ENCODE measurements around the gene KCTD17. TPM values are rescaled to one million over a fixed set of nuclear protein-coding genes. Genes with fewer than 3 reads are reported as not detected.

Gene KCTD17
- total RNA-seq, 1 experiment from 2014 or later: 29.4 TPM

DNA sequence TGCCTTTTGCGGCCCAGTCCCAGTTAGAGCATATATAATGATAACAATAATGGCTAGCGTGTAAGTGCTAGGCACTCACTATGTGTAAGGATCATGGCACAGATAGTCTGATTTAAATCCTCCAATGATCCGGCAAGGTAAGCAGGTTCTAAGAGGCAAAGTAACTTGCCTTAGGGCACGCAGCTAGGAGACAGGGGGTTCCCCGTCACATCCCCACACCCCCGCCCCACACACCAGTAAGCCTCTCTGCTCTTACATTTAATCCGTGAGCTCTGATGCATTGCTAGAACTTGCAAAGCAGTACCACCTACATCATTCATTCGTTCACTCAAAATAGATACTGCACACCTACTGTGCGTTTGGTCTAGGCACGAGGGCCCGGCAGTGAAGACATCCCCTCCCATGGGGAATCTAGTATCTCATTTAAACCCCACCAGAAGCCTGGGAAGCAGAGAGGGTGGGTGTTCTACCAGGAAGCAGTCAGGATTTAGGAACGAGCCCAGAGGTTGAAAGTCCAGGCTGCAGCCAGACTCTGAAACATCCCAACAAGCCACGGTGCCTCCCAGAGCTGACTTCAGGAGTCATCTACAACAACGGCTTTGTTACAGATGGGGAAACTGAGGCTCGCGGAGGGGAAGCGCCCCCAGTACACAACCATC is 37.3 kb downstream of the KCTD17 start:
- Mint-ChIP-seq H3K4me1 (peaks cover 4% of the 10 kb centered on the region), H3K27me3 (ENCODE audit: low read depth) (no peaks in the 10 kb centered on the region; the same call in 1 of the 2 replicates), H3K9me3 (no peaks in the 10 kb centered on the region), H3K36me3 (no peaks in the 10 kb centered on the region), H3K4me3 (no peak overlapping the region), H3K27ac (no peak overlapping the region)
- ATAC-seq (no peak), DNase-seq (ENCODE audit: low spot score) (no peak)
- TF ChIP-seq ATF3 (CRISPR knock-in tag; conservative IDR thresholded peaks at IDR 0.05): no peak
- ChIA-PET CTCF (no interaction called here), POLR2A (no interaction called here)

GRCh38 chr22:37089434-37089833 is 37.9 kb downstream of the KCTD17 start:
- H3K36me3 Mint-ChIP-seq: no peaks in the 10 kb centered on the region
- H3K4me1 Mint-ChIP-seq: peaks cover 4% of the 10 kb centered on the region
- peaks cover under 1% of the 10 kb centered on the region for H3K27me3 Mint-ChIP-seq (ENCODE audit: low read depth)
- no peaks in the 10 kb centered on the region for H3K9me3 Mint-ChIP-seq
- ChIA-PET CTCF (interaction anchor here (0.6 to 0.9 kb wide), 3 partner anchors 43 to 110 kb away, joined by 3 read pairs; no protein-coding TSS in a partner anchor), POLR2A (no interaction called here)
- TF ChIP-seq, protein P1, sequence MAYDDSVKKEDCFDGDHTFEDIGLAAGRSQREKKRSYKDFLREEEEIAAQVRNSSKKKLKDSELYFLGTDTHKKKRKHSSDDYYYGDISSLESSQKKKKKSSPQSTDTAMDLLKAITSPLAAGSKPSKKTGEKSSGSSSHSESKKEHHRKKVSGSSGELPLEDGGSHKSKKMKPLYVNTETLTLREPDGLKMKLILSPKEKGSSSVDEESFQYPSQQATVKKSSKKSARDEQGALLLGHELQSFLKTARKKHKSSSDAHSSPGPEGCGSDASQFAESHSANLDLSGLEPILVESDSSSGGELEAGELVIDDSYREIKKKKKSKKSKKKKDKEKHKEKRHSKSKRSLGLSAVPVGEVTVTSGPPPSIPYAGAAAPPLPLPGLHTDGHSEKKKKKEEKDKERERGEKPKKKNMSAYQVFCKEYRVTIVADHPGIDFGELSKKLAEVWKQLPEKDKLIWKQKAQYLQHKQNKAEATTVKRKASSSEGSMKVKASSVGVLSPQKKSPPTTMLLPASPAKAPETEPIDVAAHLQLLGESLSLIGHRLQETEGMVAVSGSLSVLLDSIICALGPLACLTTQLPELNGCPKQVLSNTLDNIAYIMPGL (CRISPR knock-in tag; IDR thresholded peaks at IDR 0.05): no peak
- TF ChIP-seq MYBL2 (CRISPR knock-in tag; IDR thresholded peaks at IDR 0.05) (no peak), NFE2L1 (CRISPR knock-in tag; IDR thresholded peaks at IDR 0.05) (no peak), MAX (CRISPR knock-in tag; IDR thresholded peaks at IDR 0.05) (no peak), IRF2 (CRISPR knock-in tag; IDR thresholded peaks at IDR 0.05; ENCODE audit: borderline replicate concordance, low read depth) (no peak), PRRX2 (CRISPR knock-in tag; IDR thresholded peaks at IDR 0.05) (no peak), RORB (CRISPR knock-in tag; IDR thresholded peaks at IDR 0.05) (no peak), ZBTB21 (CRISPR knock-in tag; IDR thresholded peaks at IDR 0.05; ENCODE audit: borderline replicate concordance) (no peak), SOX15 (CRISPR knock-in tag; IDR thresholded peaks at IDR 0.05) (no peak)
- TF ChIP-seq, protein P2, sequence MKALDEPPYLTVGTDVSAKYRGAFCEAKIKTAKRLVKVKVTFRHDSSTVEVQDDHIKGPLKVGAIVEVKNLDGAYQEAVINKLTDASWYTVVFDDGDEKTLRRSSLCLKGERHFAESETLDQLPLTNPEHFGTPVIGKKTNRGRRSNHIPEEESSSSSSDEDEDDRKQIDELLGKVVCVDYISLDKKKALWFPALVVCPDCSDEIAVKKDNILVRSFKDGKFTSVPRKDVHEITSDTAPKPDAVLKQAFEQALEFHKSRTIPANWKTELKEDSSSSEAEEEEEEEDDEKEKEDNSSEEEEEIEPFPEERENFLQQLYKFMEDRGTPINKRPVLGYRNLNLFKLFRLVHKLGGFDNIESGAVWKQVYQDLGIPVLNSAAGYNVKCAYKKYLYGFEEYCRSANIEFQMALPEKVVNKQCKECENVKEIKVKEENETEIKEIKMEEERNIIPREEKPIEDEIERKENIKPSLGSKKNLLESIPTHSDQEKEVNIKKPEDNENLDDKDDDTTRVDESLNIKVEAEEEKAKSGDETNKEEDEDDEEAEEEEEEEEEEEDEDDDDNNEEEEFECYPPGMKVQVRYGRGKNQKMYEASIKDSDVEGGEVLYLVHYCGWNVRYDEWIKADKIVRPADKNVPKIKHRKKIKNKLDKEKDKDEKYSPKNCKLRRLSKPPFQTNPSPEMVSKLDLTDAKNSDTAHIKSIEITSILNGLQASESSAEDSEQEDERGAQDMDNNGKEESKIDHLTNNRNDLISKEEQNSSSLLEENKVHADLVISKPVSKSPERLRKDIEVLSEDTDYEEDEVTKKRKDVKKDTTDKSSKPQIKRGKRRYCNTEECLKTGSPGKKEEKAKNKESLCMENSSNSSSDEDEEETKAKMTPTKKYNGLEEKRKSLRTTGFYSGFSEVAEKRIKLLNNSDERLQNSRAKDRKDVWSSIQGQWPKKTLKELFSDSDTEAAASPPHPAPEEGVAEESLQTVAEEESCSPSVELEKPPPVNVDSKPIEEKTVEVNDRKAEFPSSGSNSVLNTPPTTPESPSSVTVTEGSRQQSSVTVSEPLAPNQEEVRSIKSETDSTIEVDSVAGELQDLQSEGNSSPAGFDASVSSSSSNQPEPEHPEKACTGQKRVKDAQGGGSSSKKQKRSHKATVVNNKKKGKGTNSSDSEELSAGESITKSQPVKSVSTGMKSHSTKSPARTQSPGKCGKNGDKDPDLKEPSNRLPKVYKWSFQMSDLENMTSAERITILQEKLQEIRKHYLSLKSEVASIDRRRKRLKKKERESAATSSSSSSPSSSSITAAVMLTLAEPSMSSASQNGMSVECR (CRISPR knock-in tag; IDR thresholded peaks at IDR 0.05; ENCODE audit: borderline replicate concordance): no peak
- TF ChIP-seq, protein P3, sequence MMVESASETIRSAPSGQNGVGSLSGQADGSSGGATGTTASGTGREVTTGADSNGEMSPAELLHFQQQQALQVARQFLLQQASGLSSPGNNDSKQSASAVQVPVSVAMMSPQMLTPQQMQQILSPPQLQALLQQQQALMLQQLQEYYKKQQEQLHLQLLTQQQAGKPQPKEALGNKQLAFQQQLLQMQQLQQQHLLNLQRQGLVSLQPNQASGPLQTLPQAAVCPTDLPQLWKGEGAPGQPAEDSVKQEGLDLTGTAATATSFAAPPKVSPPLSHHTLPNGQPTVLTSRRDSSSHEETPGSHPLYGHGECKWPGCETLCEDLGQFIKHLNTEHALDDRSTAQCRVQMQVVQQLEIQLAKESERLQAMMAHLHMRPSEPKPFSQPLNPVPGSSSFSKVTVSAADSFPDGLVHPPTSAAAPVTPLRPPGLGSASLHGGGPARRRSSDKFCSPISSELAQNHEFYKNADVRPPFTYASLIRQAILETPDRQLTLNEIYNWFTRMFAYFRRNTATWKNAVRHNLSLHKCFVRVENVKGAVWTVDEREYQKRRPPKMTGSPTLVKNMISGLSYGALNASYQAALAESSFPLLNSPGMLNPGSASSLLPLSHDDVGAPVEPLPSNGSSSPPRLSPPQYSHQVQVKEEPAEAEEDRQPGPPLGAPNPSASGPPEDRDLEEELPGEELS (CRISPR knock-in tag; IDR thresholded peaks at IDR 0.05): no peak
- TF ChIP-seq, protein P4, sequence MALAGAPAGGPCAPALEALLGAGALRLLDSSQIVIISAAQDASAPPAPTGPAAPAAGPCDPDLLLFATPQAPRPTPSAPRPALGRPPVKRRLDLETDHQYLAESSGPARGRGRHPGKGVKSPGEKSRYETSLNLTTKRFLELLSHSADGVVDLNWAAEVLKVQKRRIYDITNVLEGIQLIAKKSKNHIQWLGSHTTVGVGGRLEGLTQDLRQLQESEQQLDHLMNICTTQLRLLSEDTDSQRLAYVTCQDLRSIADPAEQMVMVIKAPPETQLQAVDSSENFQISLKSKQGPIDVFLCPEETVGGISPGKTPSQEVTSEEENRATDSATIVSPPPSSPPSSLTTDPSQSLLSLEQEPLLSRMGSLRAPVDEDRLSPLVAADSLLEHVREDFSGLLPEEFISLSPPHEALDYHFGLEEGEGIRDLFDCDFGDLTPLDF (CRISPR knock-in tag; IDR thresholded peaks at IDR 0.05): no peak
- no peak for DNase-seq (ENCODE audit: low spot score)
- H3K4me3 Mint-ChIP-seq: no peak overlapping the region
- no peak for ATAC-seq
- no peak overlapping the region for H3K27ac Mint-ChIP-seq

Measured in WTC11 (cell line).